CD4-positive, alpha-beta T cell (primary cell): Measurements from ENCODE around the gene VIM. TPM values are rescaled to one million over a fixed set of nuclear protein-coding genes. Genes with fewer than 3 reads are reported as not detected.

Experiments
- ATAC-seq: fragments of 200-7000 bp; cut with Tn5 transposase; one replicate; pipeline ENCODE4 v1.10.0; 2022; ENCODE audit warnings: mild to moderate bottlenecking; ENCODE audit not compliant: poor library complexity
- CTCF ChIA-PET: fragments of 350-600 bp; sonication (Branson Sonifier 250); formaldehyde crosslinking; loops from one replicate; lab custom pipeline; 2021; ENCODE audit warnings: antibody characterized with exemption, inconsistent platforms; lab: Charles Lee
- POLR2A ChIA-PET: fragments of 350-600 bp; sonication (Branson Sonifier 250); formaldehyde crosslinking; loops from one replicate; lab custom pipeline; 2021; ENCODE audit warnings: antibody characterized with exemption, inconsistent platforms; lab: Charles Lee
- DNase-seq, 14 experiments: peaks; one replicate each; pipeline ENCODE4 v3.0.0-alpha.2; 2013 to 2020; ENCODE audit warnings: mixed read lengths in 2 of 14
- H3K27ac ChIP-seq, 2 donors: one replicate each; pipeline versions ENCODE4 v1.5.1 to v1.7.0; 2013; ENCODE audit warnings: low read length in 2 of 2, low read depth in 1 of 2, mild to moderate bottlenecking in 1 of 2
- H3K27me3 ChIP-seq, 2 experiments: 1 replicate in 1 of 2; 2 replicates in 1 of 2; pipeline versions ENCODE4 v1.6.1 to v1.7.0; 2013; ENCODE audit warnings: low read length in 2 of 2, control low read depth in 1 of 2, mild to moderate bottlenecking in 1 of 2, moderate library complexity in 1 of 2; ENCODE audit not compliant: insufficient read depth in 2 of 2, control insufficient read depth in 1 of 2
- H3K36me3 ChIP-seq: one replicate; pipeline ENCODE4 v1.6.1; 2013; ENCODE audit warnings: low read length, control low read depth; ENCODE audit not compliant: insufficient read depth
- H3K4me1 ChIP-seq: one replicate; pipeline ENCODE4 v1.6.1; 2013; ENCODE audit warnings: low read length, control low read depth; ENCODE audit not compliant: insufficient read depth
- H3K4me3 ChIP-seq: one replicate; pipeline ENCODE4 v1.5.1; 2013; ENCODE audit warnings: mild to moderate bottlenecking, low read length, moderate library complexity
- H3K9me3 ChIP-seq, 2 experiments: 1 replicate in 1 of 2; 2 replicates in 1 of 2; pipeline versions ENCODE4 v1.6.1 to v1.7.0; 2013; ENCODE audit warnings: low read length in 2 of 2, mild to moderate bottlenecking in 2 of 2, control low read depth in 1 of 2, moderate library complexity in 1 of 2; ENCODE audit not compliant: control insufficient read depth in 1 of 2, insufficient read depth in 1 of 2
- H3K27ac Mint-ChIP-seq: one replicate; pipeline ENCODE4 v1.8.0; 2020; ENCODE audit warnings: mixed read lengths
- H3K27me3 Mint-ChIP-seq: one replicate; pipeline ENCODE4 v1.8.0; 2021; ENCODE audit warnings: mixed read lengths
- H3K36me3 Mint-ChIP-seq: one replicate; pipeline ENCODE4 v1.8.0; 2021; ENCODE audit warnings: low read depth, mixed read lengths
- H3K4me1 Mint-ChIP-seq: one replicate; pipeline ENCODE4 v1.8.0; 2021; ENCODE audit warnings: low read depth, mixed read lengths
- H3K4me3 Mint-ChIP-seq: one replicate; pipeline ENCODE4 v1.8.0; 2020; ENCODE audit warnings: mild to moderate bottlenecking, mixed read lengths
- H3K9me3 Mint-ChIP-seq: one replicate; pipeline ENCODE4 v1.8.0; 2020; ENCODE audit warnings: mixed read lengths
- intact Hi-C, 2 experiments: fragments of 100-400 bp; cut with DNase I in 1 of 2; cut with micrococcal nuclease in 1 of 2; formaldehyde crosslinking; loops; one replicate each; pipeline versions ENCODE4 v1.15.1 to v1.9.0; 2023 to 2025; cut with DNase I, micrococcal nuclease
- total RNA-seq, 174 experiments: library from RNA in 2 of 174; stranded (reverse) in 2 of 174; gene quantifications; one replicate each; pipeline ENCODE4 v1.2.3 and lab custom pipeline; 2021 to 2026
- TF ChIP-seq, protein P1 (sequence below): fragments of 200-600 bp; IDR thresholded peaks from one replicate; pipeline ENCODE4 v1.8.0; 2022; ENCODE audit warnings: antibody characterized with exemption, mild to moderate bottlenecking

Gene VIM
- total RNA-seq, 2 experiments from 2014 or later: 1,576 to 1,603 TPM

DNA sequence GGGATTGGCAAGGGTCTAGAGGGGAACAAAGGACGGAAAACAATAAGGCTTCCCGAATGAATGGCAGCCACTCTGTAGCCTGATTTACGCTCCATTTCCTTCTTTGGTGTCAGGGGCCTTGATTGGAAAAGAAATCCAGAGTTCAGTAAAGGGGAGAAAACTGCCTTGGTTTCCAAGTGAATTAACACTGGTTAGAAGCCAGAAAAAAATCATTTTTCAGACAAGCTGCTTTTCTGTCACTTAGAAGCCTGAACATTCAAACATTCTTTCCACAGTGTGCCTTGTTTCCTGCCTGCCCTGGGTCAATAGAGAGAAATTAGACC, 26.3 kb upstream of the VIM start:
- Mint-ChIP-seq H3K27me3 (no peaks in the 10 kb centered on the region), H3K4me1 (peaks cover 46% of the 10 kb centered on the region), H3K9me3 (no peaks in the 10 kb centered on the region), H3K36me3 (no peaks in the 10 kb centered on the region), H3K27ac (peak overlapping the region; percentile 96), H3K4me3 (peak overlapping the region; percentile 89)
- no peak for ATAC-seq
- no peak for DNase-seq
- ChIA-PET POLR2A (interaction anchor here (0.5 to 10.5 kb wide), 11 partner anchors 10 to 384 kb away, joined by 3 to 375 read pairs (median 3); partner anchors contain the start of genes RSU1 and VIM), CTCF (interaction anchor here (1.0 to 3.2 kb wide), 5 partner anchors 27 to 199 kb away, joined by 3 to 47 read pairs (median 3); partner anchors contain the start of gene VIM)
- TF ChIP-seq, protein P1, sequence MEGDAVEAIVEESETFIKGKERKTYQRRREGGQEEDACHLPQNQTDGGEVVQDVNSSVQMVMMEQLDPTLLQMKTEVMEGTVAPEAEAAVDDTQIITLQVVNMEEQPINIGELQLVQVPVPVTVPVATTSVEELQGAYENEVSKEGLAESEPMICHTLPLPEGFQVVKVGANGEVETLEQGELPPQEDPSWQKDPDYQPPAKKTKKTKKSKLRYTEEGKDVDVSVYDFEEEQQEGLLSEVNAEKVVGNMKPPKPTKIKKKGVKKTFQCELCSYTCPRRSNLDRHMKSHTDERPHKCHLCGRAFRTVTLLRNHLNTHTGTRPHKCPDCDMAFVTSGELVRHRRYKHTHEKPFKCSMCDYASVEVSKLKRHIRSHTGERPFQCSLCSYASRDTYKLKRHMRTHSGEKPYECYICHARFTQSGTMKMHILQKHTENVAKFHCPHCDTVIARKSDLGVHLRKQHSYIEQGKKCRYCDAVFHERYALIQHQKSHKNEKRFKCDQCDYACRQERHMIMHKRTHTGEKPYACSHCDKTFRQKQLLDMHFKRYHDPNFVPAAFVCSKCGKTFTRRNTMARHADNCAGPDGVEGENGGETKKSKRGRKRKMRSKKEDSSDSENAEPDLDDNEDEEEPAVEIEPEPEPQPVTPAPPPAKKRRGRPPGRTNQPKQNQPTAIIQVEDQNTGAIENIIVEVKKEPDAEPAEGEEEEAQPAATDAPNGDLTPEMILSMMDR: no peak
- peak overlapping the region; percentile 69 for H3K4me3 ChIP-seq
- H3K9me3 ChIP-seq: no peaks in the 10 kb centered on the region
- H3K4me1 ChIP-seq: peaks cover 27% of the 10 kb centered on the region
- H3K27me3 ChIP-seq: no peaks in the 10 kb centered on the region
- H3K27ac ChIP-seq: peak overlapping the region; percentile 72 to 89
- intact Hi-C loops: loop anchor here (1.0 to 10.0 kb wide), 3 partner anchors 27 to 177 kb away; partner anchors contain the start of gene VIM (in 1 of the 2)
- no peaks in the 10 kb centered on the region for H3K36me3 ChIP-seq

DNA sequence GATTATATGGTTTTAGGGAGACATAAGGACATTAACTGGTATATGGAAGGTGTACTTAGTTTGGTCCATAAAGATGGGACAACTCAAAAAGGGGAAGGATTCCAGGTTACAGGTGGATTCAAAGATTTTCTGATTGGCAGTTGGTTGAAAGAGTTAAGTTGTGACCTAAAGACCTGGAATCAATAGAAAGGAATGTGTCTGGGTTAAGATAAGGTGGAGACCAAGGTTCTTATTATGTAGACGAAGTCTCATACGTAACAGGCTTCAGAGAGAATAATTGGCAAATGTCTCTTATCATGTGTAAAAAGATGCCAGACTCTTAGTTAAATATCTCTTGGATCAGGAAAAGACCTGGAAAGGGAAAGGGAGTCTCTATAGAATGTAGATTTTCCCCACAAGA, 25.5 kb upstream of the VIM start:
- intact Hi-C loops: loop anchor here in 1 of 2 experiments (10.0 kb wide), 1 partner anchor 178 kb away; no protein-coding TSS in a partner anchor

DNA sequence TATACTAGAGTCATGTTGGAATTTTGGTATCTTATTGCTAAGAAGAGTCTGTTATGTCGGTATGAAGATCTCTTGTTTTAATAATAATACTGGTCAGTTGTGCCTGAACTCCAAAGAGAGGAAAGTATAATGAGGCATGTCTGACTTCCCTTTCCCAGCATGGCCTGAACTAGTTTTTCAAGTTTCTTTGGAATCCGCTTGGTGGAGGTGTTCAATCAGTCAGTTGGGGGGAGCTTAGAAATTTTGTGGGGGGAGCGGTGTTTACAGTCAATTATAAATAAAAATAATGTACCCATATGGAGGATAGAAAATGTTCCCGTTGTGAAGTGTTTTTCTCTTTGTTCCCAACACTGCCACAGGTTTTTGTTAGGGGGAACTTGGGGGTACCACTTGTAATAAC, 25.0 kb upstream of the VIM start:
- no peaks in the 10 kb centered on the region for H3K27me3 Mint-ChIP-seq
- no peaks in the 10 kb centered on the region for H3K36me3 Mint-ChIP-seq
- no peaks in the 10 kb centered on the region for H3K9me3 Mint-ChIP-seq
- POLR2A ChIA-PET: interaction anchor here (10.5 kb wide), 1 partner anchor 28 kb away, joined by 375 read pairs; the partner anchor contains the start of gene VIM
- peak overlapping the region; percentile 69 for H3K4me3 Mint-ChIP-seq
- peak overlapping the region; percentile 96 for H3K27ac Mint-ChIP-seq
- no peaks in the 10 kb centered on the region for H3K27me3 ChIP-seq
- TF ChIP-seq, protein P1: no peak
- ATAC-seq: no peak
- H3K36me3 ChIP-seq: no peaks in the 10 kb centered on the region
- CTCF ChIA-PET: no interaction called here
- H3K4me1 ChIP-seq: peaks cover 30% of the 10 kb centered on the region
- no peak for DNase-seq
- H3K4me3 ChIP-seq: no peak overlapping the region
- intact Hi-C loops: loop anchor here in 1 of 2 experiments (10.0 kb wide), 1 partner anchor 178 kb away; no protein-coding TSS in a partner anchor
- H3K27ac ChIP-seq: no peak overlapping the region
- H3K9me3 ChIP-seq: no peaks in the 10 kb centered on the region
- peaks cover 54% of the 10 kb centered on the region for H3K4me1 Mint-ChIP-seq

More for the DNA sequence above, 25.5 kb upstream of the VIM start:
- Mint-ChIP-seq H3K27me3 (no peaks in the 10 kb centered on the region), H3K4me1 (peaks cover 52% of the 10 kb centered on the region), H3K4me3 (peak overlapping the region; percentile 69), H3K27ac (peak overlapping the region; percentile 96), H3K9me3 (no peaks in the 10 kb centered on the region), H3K36me3 (no peaks in the 10 kb centered on the region)
- Histone ChIP-seq H3K36me3 (no peaks in the 10 kb centered on the region), H3K4me3 (no peak overlapping the region), H3K27ac (no peak overlapping the region), H3K4me1 (peaks cover 30% of the 10 kb centered on the region), H3K9me3 (no peaks in the 10 kb centered on the region), H3K27me3 (no peaks in the 10 kb centered on the region)
- ChIA-PET CTCF (no interaction called here), POLR2A (interaction anchor here (0.9 to 10.5 kb wide), 4 partner anchors 10 to 385 kb away, joined by 3 to 375 read pairs (median 10); partner anchors contain the start of genes RSU1 and VIM)
- TF ChIP-seq, protein P1: no peak
- ATAC-seq (no peak), DNase-seq (no peak)
